Progenitor cell of endocrine pancreas (in vitro differentiated cells): ENCODE data around the gene STK31. TPM values are rescaled to one million over a fixed set of nuclear protein-coding genes. Genes with fewer than 3 reads are reported as not detected.
"Not testable (repeated sequence)": the region's sequence is repeated elsewhere in the genome, so short reads cannot be mapped to it uniquely, and the experiment has no call there.

Source experiments
- DNase-seq: peaks from one replicate; pipeline ENCODE4 v3.0.0; 2021; ENCODE audit warnings: low spot score; ENCODE audit not compliant: unreplicated experiment
- H3K27ac Mint-ChIP-seq: 2 replicates; pipeline ENCODE4 v1.8.0; 2021; ENCODE audit warnings: mild to moderate bottlenecking, moderate library complexity, mixed read lengths
- H3K27me3 Mint-ChIP-seq: 2 replicates; pipeline ENCODE4 v1.8.0; 2021; ENCODE audit warnings: mixed read lengths
- H3K36me3 Mint-ChIP-seq: 2 replicates; pipeline ENCODE4 v1.8.0; 2022; ENCODE audit warnings: mixed read lengths; ENCODE audit not compliant: insufficient read depth
- H3K4me1 Mint-ChIP-seq: 2 replicates; pipeline ENCODE4 v1.8.0; 2021; ENCODE audit warnings: low read depth, mixed read lengths
- H3K4me3 Mint-ChIP-seq: 2 replicates; pipeline ENCODE4 v1.8.0; 2021; ENCODE audit warnings: low read depth, mild to moderate bottlenecking, moderate library complexity, mixed read lengths
- H3K9me3 Mint-ChIP-seq: 2 replicates; pipeline ENCODE4 v1.8.0; 2021; ENCODE audit warnings: low read depth, mixed read lengths
- CTCF ChIP-seq: fragments of 200-600 bp; sonication (generic); IDR thresholded peaks from one replicate; pipeline ENCODE4 v1.5.0; 2021; ENCODE audit warnings: antibody characterized with exemption, mild to moderate bottlenecking; ENCODE audit not compliant: unreplicated experiment
- total RNA-seq: library from RNA; stranded (reverse); gene quantifications from 2 replicates; pipeline ENCODE4 v1.2.1, GENCODE V29; 2021

The STK31 gene
- total RNA-seq, 1 donor from 2014 or later, result 1.3 TPM

- H3K36me3 Mint-ChIP-seq, result no peaks in the 10 kb centered on the region
- no peak overlapping the region for H3K27ac Mint-ChIP-seq
- peaks cover 10% of the 10 kb centered on the region for H3K9me3 Mint-ChIP-seq
- H3K4me1 Mint-ChIP-seq, result no peaks in the 10 kb centered on the region
- no peaks in the 10 kb centered on the region for H3K27me3 Mint-ChIP-seq
- TF ChIP-seq CTCF, result no peak
- H3K4me3 Mint-ChIP-seq, result no peak overlapping the region
- no peak for DNase-seq
Measured at GRCh38 chr7:23873306-23873705, 163.3 kb downstream of the STK31 start.

- DNase-seq, H3K9me3 Mint-ChIP-seq, H3K27me3 Mint-ChIP-seq, H3K4me3 Mint-ChIP-seq, H3K27ac Mint-ChIP-seq, H3K36me3 Mint-ChIP-seq: not testable (repeated sequence)
- peaks cover 13% of the 10 kb centered on the region for H3K4me1 Mint-ChIP-seq
Measured at GRCh38 chr7:23876526-23876925, 166.5 kb downstream of the STK31 start.

Other genes with a start within 250 kb of the STK31 start
- 96.9 and 107 TPM in 2 replicates for gene IGF2BP3, start 239.7 kb upstream of the STK31 start, total RNA-seq
- gene TRA2A, start 178.2 kb upstream of the STK31 start, total RNA-seq, result 203 and 216 TPM in 2 replicates
- gene CCDC126, start 112.8 kb upstream of the STK31 start, total RNA-seq, result 19.4 and 21.3 TPM in 2 replicates
- gene FAM221A, start 30.0 kb upstream of the STK31 start, total RNA-seq, result 34.4 and 37.1 TPM in 2 replicates